Cerebellar nuclear complex (tissue), 1 donor: ENCODE results near the gene YPEL3.
"Not testable (repeated sequence)": the region's sequence is repeated elsewhere in the genome, so short reads cannot be mapped to it uniquely, and the experiment has no call there.

Experiments
- DNase-seq, 2 experiments: peaks; one replicate each; lab custom pipeline; 2025; lab: John Stamatoyannopoulos, UW

YPEL3 gene

DNA sequence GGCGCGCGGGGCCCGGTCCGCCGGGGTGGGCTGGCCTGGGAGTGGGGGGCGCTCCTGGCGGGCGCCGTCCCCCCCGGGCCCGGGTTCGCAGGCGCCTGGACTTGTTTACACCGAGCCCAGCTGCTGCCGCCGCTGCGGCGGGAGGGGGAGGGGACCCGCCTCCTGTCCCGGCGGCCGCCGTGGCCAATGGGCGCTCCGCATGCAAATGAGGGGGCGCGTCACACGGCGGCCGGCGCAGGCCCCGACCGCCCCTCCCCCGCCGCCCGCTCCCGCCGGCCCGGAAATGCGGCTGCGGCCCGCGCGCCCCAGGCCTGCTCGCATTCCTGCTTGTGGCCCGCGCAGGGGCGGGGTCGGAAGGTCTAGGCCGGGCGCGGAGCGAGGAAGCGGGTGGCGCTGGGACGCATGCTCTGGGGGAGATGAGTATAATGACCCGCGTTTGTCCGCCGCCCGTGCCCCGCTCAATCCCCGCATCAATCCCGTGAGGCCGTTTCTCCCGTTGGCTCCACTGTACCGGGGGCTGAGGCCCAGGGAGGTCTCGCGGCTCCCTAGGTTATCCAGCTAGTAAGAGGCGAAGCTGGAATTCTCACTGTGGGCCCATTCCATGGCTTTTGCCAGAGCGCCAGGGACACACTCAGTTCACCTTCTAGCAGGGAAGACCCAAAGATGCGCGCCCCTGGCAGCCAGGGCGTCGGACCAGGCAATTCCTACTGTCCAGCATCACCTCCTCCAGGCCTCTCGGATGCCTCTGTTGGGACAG lies at the start of gene YPEL3:
Gene YPEL3 (minus strand): TSS at position 109 of the 757 bp plus-strand sequence. CDS start 731 bp downstream, outside the sequence.
- DNase-seq = peak in 1 of 2 experiments; percentile 78

- no peak for DNase-seq
These were observed 49.6 kb upstream of the YPEL3 start for GRCh38 chr16:30145657-30146056.

DNA sequence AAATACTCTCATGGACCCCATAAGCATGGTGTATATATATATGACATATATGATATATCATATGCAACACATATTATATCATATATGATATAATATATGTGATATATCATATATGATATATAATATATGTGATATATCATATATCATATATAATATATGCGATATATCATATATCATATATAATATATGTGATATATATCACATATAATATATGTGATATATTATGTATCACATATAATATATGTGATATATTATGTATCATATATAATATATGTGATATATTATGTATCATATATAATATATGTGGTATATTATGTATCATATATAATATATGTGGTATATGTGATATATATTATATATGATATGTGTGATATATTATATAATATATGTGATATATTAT lies 48.9 kb upstream of the YPEL3 start:
- DNase-seq = no peak

- no peak for DNase-seq
These were observed 48.0 kb upstream of the YPEL3 start for GRCh38 chr16:30144017-30144416.

- no peak for DNase-seq
These were observed 47.3 kb upstream of the YPEL3 start for GRCh38 chr16:30143347-30143702.

DNA sequence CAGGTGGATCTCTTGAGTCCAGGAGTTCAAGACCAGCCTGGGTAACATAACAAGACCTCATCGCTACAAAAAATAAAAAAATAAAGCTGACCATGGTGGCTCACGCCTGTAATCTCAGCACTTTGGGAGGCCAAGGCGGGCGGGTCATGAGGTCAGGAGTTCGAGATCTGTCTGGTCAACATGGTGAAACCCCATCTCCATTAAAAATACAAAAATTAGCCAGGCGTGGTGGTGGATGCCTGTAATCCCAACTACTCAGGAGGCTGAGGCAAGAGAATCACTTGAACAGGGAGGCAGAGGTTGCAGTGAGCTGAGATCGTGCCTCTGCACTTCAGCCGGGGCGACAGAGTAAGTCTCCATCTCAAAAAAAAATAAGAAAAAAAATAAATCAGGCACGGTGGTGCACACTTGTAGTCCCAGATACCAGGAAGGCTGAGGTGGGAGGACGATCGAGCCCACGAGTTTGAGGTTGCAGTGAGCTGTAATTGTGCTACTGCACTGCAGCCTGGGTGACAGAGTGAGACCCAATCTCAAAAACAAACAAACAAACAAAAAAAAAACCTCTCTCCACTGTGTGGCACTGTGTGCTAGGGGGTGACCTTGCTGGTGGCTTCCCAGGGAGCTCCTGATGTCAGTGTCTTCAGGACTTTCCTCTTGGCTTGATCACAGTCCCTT lies 46.8 kb upstream of the YPEL3 start:
- DNase-seq = no peak

DNA sequence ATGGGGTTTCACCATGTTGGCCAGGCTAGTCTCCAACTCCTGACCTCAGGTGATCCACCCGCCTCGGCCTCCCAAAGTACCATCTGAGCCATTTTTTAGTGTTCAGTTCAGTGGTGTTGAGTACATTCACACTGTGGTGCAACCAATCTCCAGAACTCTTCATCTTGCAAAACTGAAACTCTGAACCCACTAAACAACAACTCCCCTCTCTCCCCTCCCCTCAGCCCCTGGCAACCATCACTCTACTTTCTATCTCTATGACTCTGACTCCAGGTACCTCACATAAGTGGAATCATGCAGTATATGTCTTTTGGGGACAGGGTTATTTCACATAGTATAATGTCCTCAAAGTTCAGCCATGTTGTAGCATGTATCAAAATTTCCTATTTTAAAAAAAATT lies 45.7 kb upstream of the YPEL3 start:
- no peak for DNase-seq

- DNase-seq = no peak
These were observed 43.8 kb upstream of the YPEL3 start for GRCh38 chr16:30139583-30140481.

- DNase-seq = no peak
These were observed 41.9 kb upstream of the YPEL3 start for GRCh38 chr16:30137897-30138296.

GRCh38 chr16:30136971-30137605 lies 41.1 kb upstream of the YPEL3 start:
- DNase-seq = no peak

DNA sequence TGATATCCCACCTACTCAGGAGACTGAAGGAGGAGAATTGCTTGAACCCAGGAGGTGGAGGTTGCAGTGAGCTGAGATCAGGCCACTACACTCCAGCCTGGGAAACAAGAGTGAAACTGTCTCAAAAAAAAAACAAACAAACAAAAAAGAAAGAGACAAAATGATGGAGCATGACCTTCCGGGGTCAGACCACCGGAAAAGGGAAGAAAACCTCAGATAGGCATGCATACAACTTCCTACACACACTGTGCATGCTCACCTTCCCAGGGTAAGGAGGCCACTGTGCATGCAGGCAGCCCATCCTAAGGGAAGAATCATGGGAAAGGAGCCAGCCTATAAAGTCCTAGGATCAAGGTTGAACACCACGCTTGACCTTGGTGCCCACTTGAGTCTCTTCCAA lies 36.6 kb upstream of the YPEL3 start:
- DNase-seq = no peak

DNA sequence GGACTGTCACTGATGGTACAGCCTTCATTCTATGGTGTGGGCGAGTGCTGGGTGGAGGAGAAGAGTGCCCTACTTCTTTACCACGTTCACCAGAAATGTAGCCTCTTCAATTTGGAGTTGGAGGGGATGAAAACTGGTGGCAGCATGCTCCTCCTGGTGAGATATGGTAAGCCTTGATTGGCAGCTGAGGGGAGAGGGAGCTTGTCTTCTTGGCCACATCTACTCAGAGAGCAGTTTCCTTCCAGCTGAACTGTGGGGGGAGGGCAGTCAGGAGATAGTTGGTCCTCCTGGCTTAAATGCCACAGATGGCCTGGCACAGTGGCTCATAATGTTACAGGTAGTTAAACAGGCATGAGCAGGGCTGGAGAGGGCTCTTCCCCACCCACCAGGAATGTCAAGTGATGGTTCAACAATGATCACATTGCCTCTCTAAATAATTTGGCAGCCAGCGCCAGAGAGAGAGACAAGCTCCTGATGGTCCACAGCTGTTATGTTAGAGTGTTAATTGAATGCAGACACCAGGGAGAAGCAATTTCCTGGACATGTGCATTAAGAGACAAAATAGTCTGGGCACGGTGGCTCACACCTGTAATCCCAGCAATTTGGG lies 36.0 kb upstream of the YPEL3 start:
- DNase-seq = no peak

GRCh38 chr16:30127993-30128392 lies 32.0 kb upstream of the YPEL3 start:
- no peak for DNase-seq

- not testable (repeated sequence) for DNase-seq
These were observed 29.7 kb upstream of the YPEL3 start for GRCh38 chr16:30125690-30126089.

DNA sequence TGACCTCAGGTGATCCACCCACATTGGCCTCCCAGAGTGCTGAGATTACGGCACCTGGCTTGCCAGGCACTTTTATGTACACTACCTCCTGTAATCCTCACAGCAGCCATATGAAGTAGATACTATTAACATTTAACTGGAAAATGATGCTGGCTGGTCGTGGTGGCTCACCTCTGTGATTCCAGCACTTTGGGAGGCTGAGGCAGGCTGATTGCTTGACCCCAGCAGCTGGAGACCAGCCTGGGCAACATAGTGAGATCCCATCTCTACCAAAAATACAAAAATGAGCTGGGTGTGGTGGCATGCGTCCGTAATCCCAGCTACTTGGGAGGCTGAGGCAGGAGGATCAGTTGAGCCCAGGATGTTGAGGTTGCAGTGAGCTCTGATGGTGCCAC lies 29.0 kb upstream of the YPEL3 start:
- DNase-seq = no peak

GRCh38 chr16:30122604-30123160 lies 26.7 kb upstream of the YPEL3 start:
- DNase-seq = no peak

GRCh38 chr16:30121741-30122571 lies 25.9 kb upstream of the YPEL3 start:
- DNase-seq = no peak

DNA sequence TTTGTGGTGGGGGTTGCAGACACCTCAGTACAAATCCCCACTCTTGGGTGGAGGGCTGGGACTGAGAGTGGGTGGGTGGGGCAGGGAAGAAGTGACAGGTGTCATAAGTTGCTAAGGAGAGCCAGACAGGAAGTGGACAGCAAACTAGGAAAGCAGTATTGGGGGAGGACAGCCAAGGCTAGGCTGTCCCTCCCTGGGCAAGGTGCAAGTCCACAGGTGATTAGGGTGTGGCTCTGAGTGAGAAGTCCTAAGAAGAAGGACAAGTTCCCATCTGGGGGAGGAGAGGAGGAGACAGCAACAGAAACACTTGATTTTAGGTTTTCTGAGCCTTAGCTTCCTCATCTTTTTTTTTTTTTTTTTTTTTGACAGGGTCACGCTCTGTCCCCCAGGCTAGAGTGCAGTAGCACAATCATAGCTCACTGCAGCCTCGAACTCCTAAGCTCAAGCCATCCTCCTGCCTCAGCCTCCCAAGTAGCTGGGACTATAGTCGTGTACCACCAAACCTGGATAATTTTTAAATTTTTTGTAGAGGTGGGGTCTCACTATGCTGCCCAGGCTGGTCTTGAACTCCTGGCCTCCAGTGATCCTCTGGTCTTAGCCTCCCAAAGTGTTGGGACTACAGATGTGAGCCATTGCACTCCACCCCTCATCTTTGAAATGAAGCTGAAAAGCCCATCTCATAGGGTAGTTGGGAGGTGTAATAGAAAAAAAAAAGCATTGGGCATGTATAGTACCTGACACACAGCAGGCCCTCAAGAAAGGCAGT lies 24.5 kb upstream of the YPEL3 start:
- no peak for DNase-seq

- no peak for DNase-seq
These were observed 23.4 kb upstream of the YPEL3 start for GRCh38 chr16:30119428-30119827.

DNA sequence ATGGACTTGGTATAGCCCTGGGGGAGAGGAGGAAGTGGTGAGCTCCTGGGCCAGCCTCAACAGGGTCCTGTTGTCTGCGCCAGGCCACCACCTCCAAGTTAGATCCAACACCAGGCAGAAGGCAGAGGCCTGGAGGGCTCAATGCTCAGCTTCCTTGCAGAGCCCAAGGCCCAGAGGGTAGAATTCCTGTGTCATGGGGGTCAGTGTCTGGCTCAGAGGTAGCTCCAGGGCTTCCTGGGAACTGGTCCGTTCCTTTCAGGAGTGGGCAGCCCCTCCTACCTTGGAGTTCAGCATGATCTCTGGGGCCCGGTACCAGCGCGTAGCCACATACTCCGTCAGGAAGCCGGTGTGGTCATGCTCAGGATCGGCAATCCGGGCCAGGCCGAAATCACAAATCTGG lies 21.8 kb upstream of the YPEL3 start:
- no peak for DNase-seq
